Colonic mucosa (tissue), 4 donors: ENCODE results near the gene ADAMTSL1. TPM values are rescaled to one million over a fixed set of nuclear protein-coding genes. Genes with fewer than 3 reads are reported as not detected.

Experiments used
- DNase-seq: peaks from one replicate; pipeline ENCODE4 v3.0.0-alpha.2; 2020
- H3K27ac ChIP-seq: fragments of 200-600 bp; one replicate; pipeline ENCODE4 v1.8.0; 2021
- H3K27me3 ChIP-seq: fragments of 200-600 bp; one replicate; pipeline ENCODE4 v1.8.0; 2021
- H3K36me3 ChIP-seq: fragments of 200-600 bp; one replicate; pipeline ENCODE4 v1.8.0; 2021
- H3K4me1 ChIP-seq: fragments of 200-600 bp; one replicate; pipeline ENCODE4 v1.8.0; 2021; ENCODE audit warnings: mild to moderate bottlenecking
- H3K4me3 ChIP-seq: fragments of 200-600 bp; one replicate; pipeline ENCODE4 v1.8.0; 2021
- H3K9ac ChIP-seq, 2 donors: one replicate each; pipeline ENCODE4 v1.7.0; 2013; ENCODE audit warnings: control low read depth in 2 of 2, low read depth in 2 of 2, low read length in 2 of 2
- H3K9me3 ChIP-seq: fragments of 200-600 bp; one replicate; pipeline ENCODE4 v1.8.0; 2021
- CTCF ChIP-seq: fragments of 200-600 bp; IDR thresholded peaks from one replicate; pipeline ENCODE4 v1.8.0; 2022; ENCODE audit warnings: antibody characterized with exemption, mild to moderate bottlenecking
- intact Hi-C: fragments of 100-400 bp; cut with DNase I; formaldehyde crosslinking; loops from one replicate; pipeline ENCODE4 v1.14.1; 2022
- total RNA-seq, 2 donors: library from RNA; stranded (reverse); fragmentation: NEBNext Ultra II Directional in 1 of 2; extraction: Animal tissue kit (Norgen Biotek cat#: 25700) in 1 of 2; gene quantifications; one replicate each; pipeline ENCODE4 v1.2.1, GENCODE V29; 2021
- donor health status: healthy.
- donor health status: DM: no; HTN: no; CAD: no.
- donor health status: DM: no; HTN: no; CAD: no.

The ADAMTSL1 gene
- total RNA-seq, 2 donors from 2014 or later, result 10.2 to 14.7 TPM

GRCh38 chr9:18490641-18491370, 16.9 kb downstream of the ADAMTSL1 start:
- no peak for TF ChIP-seq CTCF
- Histone ChIP-seq H3K9me3 (no peaks in the 10 kb centered on the region), H3K4me3 (no peak overlapping the region), H3K27me3 (no peaks in the 10 kb centered on the region), H3K9ac (no peak overlapping the region), H3K27ac (no peak overlapping the region), H3K36me3 (no peaks in the 10 kb centered on the region), H3K4me1 (no peaks in the 10 kb centered on the region)
- no peak for DNase-seq
- intact Hi-C loops, result no loop called here

GRCh38 chr9:18492612-18493011, 18.7 kb downstream of the ADAMTSL1 start:
- TF ChIP-seq CTCF, result no peak
- intact Hi-C loops, result no loop called here
- no peaks in the 10 kb centered on the region for H3K27me3 ChIP-seq
- DNase-seq, result no peak
- H3K27ac ChIP-seq, result no peak overlapping the region
- no peaks in the 10 kb centered on the region for H3K36me3 ChIP-seq
- H3K9me3 ChIP-seq, result no peaks in the 10 kb centered on the region
- H3K4me1 ChIP-seq, result no peaks in the 10 kb centered on the region
- H3K4me3 ChIP-seq, result no peak overlapping the region
- no peak overlapping the region for H3K9ac ChIP-seq

- no peaks in the 10 kb centered on the region for H3K9me3 ChIP-seq
- H3K27me3 ChIP-seq, result no peaks in the 10 kb centered on the region
- no peak for DNase-seq
- H3K9ac ChIP-seq, result no peak overlapping the region
- H3K36me3 ChIP-seq, result no peaks in the 10 kb centered on the region
- no peak overlapping the region for H3K4me3 ChIP-seq
- intact Hi-C loops, result no loop called here
- no peak for TF ChIP-seq CTCF
- no peak overlapping the region for H3K27ac ChIP-seq
- no peaks in the 10 kb centered on the region for H3K4me1 ChIP-seq
These were observed 19.6 kb downstream of the ADAMTSL1 start for GRCh38 chr9:18493451-18493993.

- DNase-seq, result no peak
- no peaks in the 10 kb centered on the region for H3K36me3 ChIP-seq
- no peak overlapping the region for H3K9ac ChIP-seq
- H3K27ac ChIP-seq, result no peak overlapping the region
- intact Hi-C loops, result no loop called here
- H3K9me3 ChIP-seq, result no peaks in the 10 kb centered on the region
- no peak overlapping the region for H3K4me3 ChIP-seq
- no peaks in the 10 kb centered on the region for H3K4me1 ChIP-seq
- no peak for TF ChIP-seq CTCF
- H3K27me3 ChIP-seq, result no peaks in the 10 kb centered on the region
These were observed 21.1 kb downstream of the ADAMTSL1 start for GRCh38 chr9:18495065-18495464.

GRCh38 chr9:18496256-18497000, 22.5 kb downstream of the ADAMTSL1 start:
- no peak overlapping the region for H3K27ac ChIP-seq
- intact Hi-C loops, result no loop called here
- no peak for DNase-seq

More at GRCh38 chr9:18496256-18497000, 22.5 kb downstream of the ADAMTSL1 start:
- Histone ChIP-seq H3K4me1 (no peaks in the 10 kb centered on the region), H3K36me3 (no peaks in the 10 kb centered on the region), H3K27me3 (no peaks in the 10 kb centered on the region), H3K9me3 (no peaks in the 10 kb centered on the region), H3K4me3 (no peak overlapping the region), H3K9ac (no peak overlapping the region)
- no peak for TF ChIP-seq CTCF
